H1 (cell line): ENCODE measurements around the gene LIMK1. TPM values are rescaled to one million over a fixed set of nuclear protein-coding genes. Genes with fewer than 3 reads are reported as not detected.

Source experiments
- SIX5 ChIP-seq: IDR thresholded peaks from 2 replicates; pipeline ENCODE4 v1.6.1; 2011; ENCODE audit warnings: mild to moderate bottlenecking, low read depth, low read length
- SP2 ChIP-seq: IDR thresholded peaks from 2 replicates; pipeline ENCODE4 v1.6.1; 2012; ENCODE audit warnings: mild to moderate bottlenecking, low read length, inconsistent platforms
- polyA plus RNA-seq, 7 experiments: library from polyadenylated mRNA; depleted of rRNA in 3 of 7; stranded (reverse) in 5 of 7; unstranded in 2 of 7; fragments of >200 nt in 5 of 7; fragments of 200-250 nt in 2 of 7; gene quantifications; 1 replicate in 5 of 7; 2 replicates in 1 of 7; 4 replicates in 1 of 7; pipeline versions ENCODE4 v1.2.1 to v1.2.3, GENCODE V29; 2011 to 2013; ENCODE audit warnings: missing spikeins in 2 of 7, mixed read lengths in 2 of 7
- total RNA-seq: library from RNA; stranded (reverse); fragmentation: NEBNext Ultra II Directional; extraction: Animal tissue kit (Norgen Biotek cat#: 25700); gene quantifications from 2 replicates; pipeline ENCODE4 v1.2.1, GENCODE V29; 2021

LIMK1 gene
- total and polyA plus RNA-seq, 2 of the 8 experiments (the other 6 are each of a cell fraction or from before 2014, with no cell fraction given) = 93.5 to 108 TPM

GRCh38 chr7:74153736-74154135, 70.1 kb downstream of the LIMK1 start (continued):
- no peak for TF ChIP-seq SIX5
- no peak for TF ChIP-seq SP2
